GM10248 (cell line): Measurements from ENCODE around the gene NUMBL.

ENCODE experiments used
- CTCF ChIA-PET: fragments of 300-600 bp; sonication (Branson Sonifier 250); formaldehyde crosslinking; extraction: SDS; loops from one replicate; lab custom pipeline; 2021; ENCODE audit warnings: antibody characterized with exemption; lab: Yijun Ruan, JAX
- POLR2A ChIA-PET: fragments of 350-650 bp; sonication (Branson Sonifier 250); formaldehyde crosslinking; extraction: SDS; loops from one replicate; lab custom pipeline; 2020; ENCODE audit warnings: antibody characterized with exemption; lab: Yijun Ruan, JAX
- DNase-seq: peaks from one replicate; pipeline ENCODE4 v3.0.0; 2012; ENCODE audit errors: extremely low spot score
- TF ChIP-seq, protein P1 (sequence below): IDR thresholded peaks from 2 replicates; pipeline ENCODE4 v1.5.1; 2012; ENCODE audit warnings: mild to moderate bottlenecking, low read depth; ENCODE audit errors: extremely low read depth, missing control alignments, control extremely low read depth

NUMBL gene

DNA sequence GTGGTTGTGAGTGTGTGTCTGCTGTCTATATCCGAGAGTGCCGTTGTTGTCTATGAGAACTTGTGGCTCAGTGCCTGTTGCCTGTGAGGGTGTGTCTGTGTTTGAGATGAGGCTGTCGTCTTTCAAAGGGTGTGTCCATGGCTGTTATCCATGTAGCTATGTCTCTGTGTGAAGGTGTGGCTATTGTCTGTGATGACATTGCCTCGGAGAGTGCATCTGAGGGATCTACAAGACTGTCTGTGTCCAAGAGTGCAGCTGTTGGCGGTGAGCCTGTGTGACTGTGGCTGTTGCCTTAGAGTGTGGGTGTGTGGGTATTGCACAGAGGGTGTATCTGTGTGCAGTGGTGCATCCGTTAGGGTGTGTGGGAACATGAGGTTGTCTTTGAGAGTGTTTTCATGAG lies 4.9 kb downstream of the NUMBL start:
- CTCF ChIA-PET = interaction anchor here (0.7 kb wide), 1 partner anchor 123 kb away, joined by 3 read pairs; no protein-coding TSS in a partner anchor
- TF ChIP-seq, protein P1, sequence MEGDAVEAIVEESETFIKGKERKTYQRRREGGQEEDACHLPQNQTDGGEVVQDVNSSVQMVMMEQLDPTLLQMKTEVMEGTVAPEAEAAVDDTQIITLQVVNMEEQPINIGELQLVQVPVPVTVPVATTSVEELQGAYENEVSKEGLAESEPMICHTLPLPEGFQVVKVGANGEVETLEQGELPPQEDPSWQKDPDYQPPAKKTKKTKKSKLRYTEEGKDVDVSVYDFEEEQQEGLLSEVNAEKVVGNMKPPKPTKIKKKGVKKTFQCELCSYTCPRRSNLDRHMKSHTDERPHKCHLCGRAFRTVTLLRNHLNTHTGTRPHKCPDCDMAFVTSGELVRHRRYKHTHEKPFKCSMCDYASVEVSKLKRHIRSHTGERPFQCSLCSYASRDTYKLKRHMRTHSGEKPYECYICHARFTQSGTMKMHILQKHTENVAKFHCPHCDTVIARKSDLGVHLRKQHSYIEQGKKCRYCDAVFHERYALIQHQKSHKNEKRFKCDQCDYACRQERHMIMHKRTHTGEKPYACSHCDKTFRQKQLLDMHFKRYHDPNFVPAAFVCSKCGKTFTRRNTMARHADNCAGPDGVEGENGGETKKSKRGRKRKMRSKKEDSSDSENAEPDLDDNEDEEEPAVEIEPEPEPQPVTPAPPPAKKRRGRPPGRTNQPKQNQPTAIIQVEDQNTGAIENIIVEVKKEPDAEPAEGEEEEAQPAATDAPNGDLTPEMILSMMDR = no peak
- DNase-seq = no peak
- POLR2A ChIA-PET = interaction anchor here (0.7 kb wide), 1 partner anchor 876 kb away, joined by 3 read pairs; no protein-coding TSS in a partner anchor

GRCh38 chr19:40685016-40685526 lies 5.4 kb downstream of the NUMBL start:
- TF ChIP-seq, protein P1 = no peak
- CTCF ChIA-PET = no interaction called here
- no peak for DNase-seq
- POLR2A ChIA-PET = no interaction called here

GRCh38 chr19:40684280-40684679 lies 6.2 kb downstream of the NUMBL start:
- ChIA-PET POLR2A (no interaction called here), CTCF (no interaction called here)
- TF ChIP-seq, protein P1 = no peak
- DNase-seq = no peak

- TF ChIP-seq, protein P1 = no peak
- ChIA-PET POLR2A (no interaction called here), CTCF (interaction anchor here (1.2 to 1.7 kb wide), 2 partner anchors 20 to 21 kb away, joined by 3 to 4 read pairs; no protein-coding TSS in a partner anchor)
- no peak for DNase-seq
These were observed 7.0 kb downstream of the NUMBL start for GRCh38 chr19:40683437-40683836.

- DNase-seq = no peak
- TF ChIP-seq, protein P1 = no peak
- ChIA-PET CTCF (interaction anchor here (1.2 to 1.7 kb wide), 2 partner anchors 19 to 20 kb away, joined by 3 to 4 read pairs; no protein-coding TSS in a partner anchor), POLR2A (no interaction called here)
These were observed 8.0 kb downstream of the NUMBL start for GRCh38 chr19:40682431-40682964.

- TF ChIP-seq, protein P1 = no peak
- no peak for DNase-seq
- ChIA-PET POLR2A (no interaction called here), CTCF (no interaction called here)
These were observed 9.4 kb downstream of the NUMBL start for GRCh38 chr19:40681039-40681438.
